ENCODE measurements around the gene BANF1.
"Not testable (repeated sequence)": the region's sequence is repeated elsewhere in the genome, so short reads cannot be mapped to it uniquely, and the experiment has no call there.

Gene BANF1

DNA sequence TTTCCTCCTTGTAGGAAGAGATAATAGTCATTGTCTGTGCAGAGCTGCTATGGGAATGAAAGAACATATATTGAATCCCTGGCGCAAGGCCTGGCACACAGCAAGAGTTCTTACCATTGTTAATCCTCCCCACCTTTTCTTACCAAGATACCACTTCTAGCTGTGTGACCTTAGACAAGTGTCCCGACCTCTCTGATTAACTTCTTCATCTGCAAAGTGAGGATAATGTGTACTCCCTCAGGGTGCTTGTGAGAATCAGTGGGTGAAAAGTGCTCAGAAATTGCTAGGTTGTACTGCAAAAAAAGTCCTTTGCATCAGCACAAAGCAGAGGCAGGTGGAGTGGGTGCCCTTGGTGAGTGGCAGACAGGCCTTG is 5.8 kb downstream of the BANF1 start:
- no peaks in the 10 kb centered on the region for H3K9me3 ChIP-seq (ENCODE audit: low read length)
- TF ChIP-seq EZH2 (IDR thresholded peaks at IDR 0.05; ENCODE audit: borderline replicate concordance, low read length) = no peak
- TF ChIP-seq, protein P1, sequence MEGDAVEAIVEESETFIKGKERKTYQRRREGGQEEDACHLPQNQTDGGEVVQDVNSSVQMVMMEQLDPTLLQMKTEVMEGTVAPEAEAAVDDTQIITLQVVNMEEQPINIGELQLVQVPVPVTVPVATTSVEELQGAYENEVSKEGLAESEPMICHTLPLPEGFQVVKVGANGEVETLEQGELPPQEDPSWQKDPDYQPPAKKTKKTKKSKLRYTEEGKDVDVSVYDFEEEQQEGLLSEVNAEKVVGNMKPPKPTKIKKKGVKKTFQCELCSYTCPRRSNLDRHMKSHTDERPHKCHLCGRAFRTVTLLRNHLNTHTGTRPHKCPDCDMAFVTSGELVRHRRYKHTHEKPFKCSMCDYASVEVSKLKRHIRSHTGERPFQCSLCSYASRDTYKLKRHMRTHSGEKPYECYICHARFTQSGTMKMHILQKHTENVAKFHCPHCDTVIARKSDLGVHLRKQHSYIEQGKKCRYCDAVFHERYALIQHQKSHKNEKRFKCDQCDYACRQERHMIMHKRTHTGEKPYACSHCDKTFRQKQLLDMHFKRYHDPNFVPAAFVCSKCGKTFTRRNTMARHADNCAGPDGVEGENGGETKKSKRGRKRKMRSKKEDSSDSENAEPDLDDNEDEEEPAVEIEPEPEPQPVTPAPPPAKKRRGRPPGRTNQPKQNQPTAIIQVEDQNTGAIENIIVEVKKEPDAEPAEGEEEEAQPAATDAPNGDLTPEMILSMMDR (IDR thresholded peaks at IDR 0.05; ENCODE audit: low read length) = no peak
- H4K20me1 ChIP-seq (ENCODE audit: insufficient read depth, low read length) = no peaks in the 10 kb centered on the region
- peaks cover 4% of the 10 kb centered on the region for H3K79me2 ChIP-seq (ENCODE audit: insufficient read depth, low read length)
- no peaks in the 10 kb centered on the region for H3F3A ChIP-seq (ENCODE audit: insufficient read depth, low read length)
- peaks cover 25% of the 10 kb centered on the region for H3K36me3 ChIP-seq (ENCODE audit: insufficient read depth, low read length)
- H3K9ac ChIP-seq (ENCODE audit: low read length) = no peak overlapping the region
- no peak overlapping the region for H3K27ac ChIP-seq (ENCODE audit: low read depth, low read length, poor library complexity, severe bottlenecking)
- peaks cover 6% of the 10 kb centered on the region for H3K4me1 ChIP-seq (ENCODE audit: insufficient read depth, low read length, severe bottlenecking)
- H3K9me2 ChIP-seq (ENCODE audit: low read depth, low read length) = no peaks in the 10 kb centered on the region
- no peak overlapping the region for H3K4me2 ChIP-seq (ENCODE audit: low read length)
- no peaks in the 10 kb centered on the region for H3K27me3 ChIP-seq (ENCODE audit: insufficient read depth, low read length)
- no peak overlapping the region for H3K4me3 ChIP-seq (ENCODE audit: low read depth, low read length, poor library complexity, severe bottlenecking)
- H2AFZ ChIP-seq (ENCODE audit: low read length) = no peak overlapping the region

DNA sequence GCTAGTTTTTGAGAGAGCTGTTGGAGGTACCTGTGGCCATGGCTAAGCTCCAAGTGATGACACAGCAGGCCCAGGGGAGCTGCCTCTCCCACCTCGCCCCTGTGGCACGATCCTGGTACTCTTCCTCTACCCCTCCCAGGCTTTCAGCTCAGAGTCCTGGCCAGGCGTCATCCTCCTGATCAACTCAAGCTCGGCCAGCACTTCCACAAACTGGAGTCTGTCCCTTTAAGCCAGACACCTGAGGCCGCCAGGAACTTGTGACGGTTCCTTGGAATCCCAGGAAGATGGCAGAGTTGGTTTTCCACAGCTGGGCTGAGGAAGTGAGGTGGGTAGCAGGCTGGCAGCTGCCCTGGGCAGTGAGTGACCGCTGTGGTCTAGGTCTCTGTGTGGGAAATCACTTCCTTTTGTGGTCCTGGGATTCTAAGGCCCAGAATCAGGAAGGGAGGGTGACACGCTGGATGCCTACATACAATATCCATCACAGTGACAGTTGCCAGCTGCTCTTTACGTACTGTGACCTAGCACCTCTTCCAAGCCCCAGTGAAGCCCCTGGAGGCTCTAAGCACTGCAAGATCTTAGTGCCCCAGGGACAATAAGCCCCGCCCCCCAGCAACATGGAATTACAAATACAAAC is 6.3 kb downstream of the BANF1 start:
- Histone ChIP-seq H3K4me3 (ENCODE audit: low read depth, low read length, poor library complexity, severe bottlenecking) (no peak overlapping the region), H3K4me1 (ENCODE audit: insufficient read depth, low read length, severe bottlenecking) (peaks cover 1% of the 10 kb centered on the region), H4K20me1 (ENCODE audit: insufficient read depth, low read length) (no peaks in the 10 kb centered on the region), H3K4me2 (ENCODE audit: low read length) (no peak overlapping the region), H3K9ac (ENCODE audit: low read length) (no peak overlapping the region), H3K27ac (ENCODE audit: low read depth, low read length, poor library complexity, severe bottlenecking) (no peak overlapping the region), H3K9me3 (ENCODE audit: low read length) (no peaks in the 10 kb centered on the region), H3F3A (ENCODE audit: insufficient read depth, low read length) (no peaks in the 10 kb centered on the region), H3K36me3 (ENCODE audit: insufficient read depth, low read length) (peaks cover 23% of the 10 kb centered on the region), H3K9me2 (ENCODE audit: low read depth, low read length) (no peaks in the 10 kb centered on the region), H3K27me3 (ENCODE audit: insufficient read depth, low read length) (no peaks in the 10 kb centered on the region), H2AFZ (ENCODE audit: low read length) (no peak overlapping the region), H3K79me2 (ENCODE audit: insufficient read depth, low read length) (no peaks in the 10 kb centered on the region)
- TF ChIP-seq EZH2 (IDR thresholded peaks at IDR 0.05; ENCODE audit: borderline replicate concordance, low read length) = no peak
- TF ChIP-seq, protein P1 (IDR thresholded peaks at IDR 0.05; ENCODE audit: low read length) = no peak

DNA sequence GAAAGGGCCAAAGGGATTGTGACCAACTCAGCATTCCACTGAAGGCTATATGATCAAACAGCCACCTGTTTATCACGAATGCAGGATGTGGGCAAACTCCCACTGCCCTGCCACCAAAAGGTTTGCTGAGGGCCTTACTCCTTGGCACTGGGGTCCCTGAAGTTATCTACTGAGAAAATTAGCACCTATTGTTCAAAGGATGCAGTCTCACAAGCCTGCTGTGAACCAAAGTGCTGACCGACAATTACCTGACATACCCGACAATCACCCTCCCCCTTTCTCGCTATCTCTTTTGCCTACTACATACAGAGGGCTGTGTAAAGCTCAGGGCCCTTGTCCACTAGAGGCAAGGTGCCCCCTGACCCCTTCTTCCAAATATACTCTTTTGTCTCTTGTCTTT is 7.7 kb downstream of the BANF1 start:
- H3K36me3 ChIP-seq (ENCODE audit: insufficient read depth, low read length) = peaks cover 11% of the 10 kb centered on the region; the same call in 1 of the 2 replicates
- H3K27me3 ChIP-seq (ENCODE audit: insufficient read depth, low read length); H3K9ac ChIP-seq (ENCODE audit: low read length); H3K27ac ChIP-seq (ENCODE audit: low read depth, low read length, poor library complexity, severe bottlenecking); H3K79me2 ChIP-seq (ENCODE audit: insufficient read depth, low read length); H3K4me2 ChIP-seq (ENCODE audit: low read length); H4K20me1 ChIP-seq (ENCODE audit: insufficient read depth, low read length); H3K4me1 ChIP-seq (ENCODE audit: insufficient read depth, low read length, severe bottlenecking); H3F3A ChIP-seq (ENCODE audit: insufficient read depth, low read length); H2AFZ ChIP-seq (ENCODE audit: low read length); H3K9me3 ChIP-seq (ENCODE audit: low read length); H3K4me3 ChIP-seq (ENCODE audit: low read depth, low read length, poor library complexity, severe bottlenecking); H3K9me2 ChIP-seq (ENCODE audit: low read depth, low read length): not testable (repeated sequence)

DNA sequence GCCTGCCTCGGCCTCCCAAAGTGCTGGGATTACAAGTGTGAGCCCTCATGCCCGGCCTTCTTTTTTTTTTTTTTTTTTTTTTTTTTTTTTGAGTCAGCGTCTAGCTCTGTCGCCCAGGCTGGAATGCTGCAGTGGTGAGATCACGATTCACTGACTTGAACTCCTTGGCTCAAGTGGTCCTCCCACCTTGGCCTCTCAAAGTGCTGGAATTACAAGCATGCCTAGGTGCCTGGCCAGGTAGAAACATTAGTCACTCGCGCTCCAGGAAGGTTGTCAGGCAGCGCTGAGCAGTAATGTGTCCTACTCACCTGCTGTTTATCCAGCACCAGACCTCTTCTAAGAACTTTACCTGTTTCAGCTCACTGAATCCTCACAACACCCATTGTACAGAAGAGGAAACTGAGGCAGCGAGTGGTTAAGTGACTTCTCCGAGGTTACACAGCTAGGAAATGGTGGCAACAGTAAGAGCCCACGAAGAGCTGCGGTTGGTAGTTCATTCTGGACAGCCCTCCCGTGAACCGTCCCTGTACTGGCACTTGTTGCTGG is 9.0 kb downstream of the BANF1 start:
- Histone ChIP-seq H3K36me3 (ENCODE audit: insufficient read depth, low read length) (no peaks in the 10 kb centered on the region), H4K20me1 (ENCODE audit: insufficient read depth, low read length) (no peaks in the 10 kb centered on the region), H3K27me3 (ENCODE audit: insufficient read depth, low read length) (no peaks in the 10 kb centered on the region), H3K9me2 (ENCODE audit: low read depth, low read length) (no peaks in the 10 kb centered on the region), H3K27ac (ENCODE audit: low read depth, low read length, poor library complexity, severe bottlenecking) (no peak overlapping the region), H3K79me2 (ENCODE audit: insufficient read depth, low read length) (no peaks in the 10 kb centered on the region), H3K4me2 (ENCODE audit: low read length) (no peak overlapping the region), H3K9me3 (ENCODE audit: low read length) (no peaks in the 10 kb centered on the region), H3F3A (ENCODE audit: insufficient read depth, low read length) (no peaks in the 10 kb centered on the region), H3K4me1 (ENCODE audit: insufficient read depth, low read length, severe bottlenecking) (no peaks in the 10 kb centered on the region), H3K4me3 (ENCODE audit: low read depth, low read length, poor library complexity, severe bottlenecking) (no peak overlapping the region), H2AFZ (ENCODE audit: low read length) (no peak overlapping the region), H3K9ac (ENCODE audit: low read length) (no peak overlapping the region)
- TF ChIP-seq EZH2 (IDR thresholded peaks at IDR 0.05; ENCODE audit: borderline replicate concordance, low read length) = no peak
- TF ChIP-seq, protein P1 (IDR thresholded peaks at IDR 0.05; ENCODE audit: low read length) = no peak

All from OCI-LY1 (cell line).